ENCODE measurements around the gene MLIP.

The MLIP gene

DNA sequence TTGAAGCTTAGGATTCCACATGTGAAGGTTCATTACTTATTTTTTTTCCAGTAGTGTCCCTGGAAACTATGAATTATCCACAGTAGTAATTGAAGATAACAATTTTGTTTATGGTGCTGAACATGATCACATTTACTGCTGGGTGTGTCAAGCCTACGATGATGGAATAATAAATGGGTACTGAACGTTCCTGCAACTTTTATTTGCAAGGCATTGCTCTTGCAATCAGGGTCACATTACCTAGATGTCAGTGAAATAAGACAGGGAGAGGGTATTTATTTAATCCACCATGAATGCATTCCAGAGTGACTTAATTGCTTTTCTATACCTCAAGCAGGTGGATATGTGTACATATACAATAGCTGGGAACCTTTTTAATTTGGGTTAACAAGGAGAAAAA, 27.0 kb upstream of the MLIP start:
- TF ChIP-seq BHLHE40 (IDR thresholded peaks at IDR 0.05; ENCODE audit: borderline replicate concordance): no peak
- TF ChIP-seq, protein P1, sequence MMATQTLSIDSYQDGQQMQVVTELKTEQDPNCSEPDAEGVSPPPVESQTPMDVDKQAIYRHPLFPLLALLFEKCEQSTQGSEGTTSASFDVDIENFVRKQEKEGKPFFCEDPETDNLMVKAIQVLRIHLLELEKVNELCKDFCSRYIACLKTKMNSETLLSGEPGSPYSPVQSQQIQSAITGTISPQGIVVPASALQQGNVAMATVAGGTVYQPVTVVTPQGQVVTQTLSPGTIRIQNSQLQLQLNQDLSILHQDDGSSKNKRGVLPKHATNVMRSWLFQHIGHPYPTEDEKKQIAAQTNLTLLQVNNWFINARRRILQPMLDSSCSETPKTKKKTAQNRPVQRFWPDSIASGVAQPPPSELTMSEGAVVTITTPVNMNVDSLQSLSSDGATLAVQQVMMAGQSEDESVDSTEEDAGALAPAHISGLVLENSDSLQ (IDR thresholded peaks at IDR 0.05): peak; percentile 23; the same call in 1 of the 2 replicates
- CTCF ChIA-PET: no interaction called here
- POLR2A ChIA-PET: no interaction called here
- no peak for DNase-seq (ENCODE audit: extremely low spot score)

DNA sequence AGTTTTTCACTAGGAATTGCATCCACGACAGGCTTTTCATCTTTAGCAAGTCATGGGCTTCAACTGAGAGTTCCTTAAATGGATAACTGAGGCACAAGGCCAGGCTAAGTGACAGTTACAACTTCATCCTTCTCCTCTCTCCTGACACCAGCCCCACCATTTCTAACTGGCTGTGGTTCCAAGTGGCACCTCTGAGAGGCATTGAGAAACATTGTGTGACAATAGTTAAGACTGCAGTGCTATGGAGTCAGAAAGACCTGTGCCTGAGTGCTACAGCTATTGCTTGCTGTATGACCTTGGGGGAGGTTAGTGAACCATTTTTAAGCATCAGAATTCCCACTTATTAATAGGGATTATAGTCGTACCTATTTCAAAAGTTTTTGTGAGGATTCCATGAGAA, 26.2 kb upstream of the MLIP start:
- no peak for TF ChIP-seq BHLHE40 (IDR thresholded peaks at IDR 0.05; ENCODE audit: borderline replicate concordance)
- TF ChIP-seq FOXK2 (IDR thresholded peaks at IDR 0.05): no peak
- TF ChIP-seq ELF4 (IDR thresholded peaks at IDR 0.05): no peak
- no peak for TF ChIP-seq ARNT (IDR thresholded peaks at IDR 0.05)
- TF ChIP-seq CTBP1 (IDR thresholded peaks at IDR 0.05; ENCODE audit: borderline replicate concordance): no peak
- TF ChIP-seq NFRKB (IDR thresholded peaks at IDR 0.05): no peak
- TF ChIP-seq LEF1 (IDR thresholded peaks at IDR 0.05; ENCODE audit: borderline replicate concordance): no peak
- TF ChIP-seq FOXM1 (IDR thresholded peaks at IDR 0.05; ENCODE audit: borderline replicate concordance): no peak
- no peak for TF ChIP-seq SP1 (IDR thresholded peaks at IDR 0.05)
- no peak for TF ChIP-seq FOXA1 (IDR thresholded peaks at IDR 0.05)
- no peak for TF ChIP-seq SUZ12 (IDR thresholded peaks at IDR 0.05)
- TF ChIP-seq ZNF384 (IDR thresholded peaks at IDR 0.05): no peak
- TF ChIP-seq TARDBP (IDR thresholded peaks at IDR 0.05): no peak
- CTCF ChIA-PET: no interaction called here
- POLR2A ChIA-PET: no interaction called here
- no peak for DNase-seq (ENCODE audit: extremely low spot score)

DNA sequence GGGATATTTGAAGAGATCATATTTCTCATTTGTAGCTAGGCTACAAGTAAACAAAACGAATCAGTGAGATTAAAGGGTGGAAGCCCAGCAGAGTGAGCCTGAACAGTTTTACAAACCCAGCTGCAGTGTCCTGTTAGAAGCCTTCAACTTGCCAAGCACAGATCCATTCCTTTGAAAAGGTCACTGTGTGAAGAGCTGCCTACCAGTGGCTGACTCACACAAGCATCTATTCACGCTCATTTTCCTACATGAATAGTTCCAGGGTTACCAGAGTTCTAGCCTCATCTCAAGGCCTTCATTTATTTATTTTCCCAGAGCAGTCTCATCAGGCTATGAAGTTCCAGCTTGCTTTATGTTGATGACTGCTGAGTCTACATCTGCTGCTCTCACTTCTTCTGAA, 25.7 kb upstream of the MLIP start:
- DNase-seq (ENCODE audit: extremely low spot score): no peak
- CTCF ChIA-PET: no interaction called here
- POLR2A ChIA-PET: no interaction called here
- TF ChIP-seq ARNT (IDR thresholded peaks at IDR 0.05): no peak
- no peak for TF ChIP-seq HDGF (IDR thresholded peaks at IDR 0.05; ENCODE audit: borderline replicate concordance)
- no peak for TF ChIP-seq FOXA1 (IDR thresholded peaks at IDR 0.05)
- no peak for TF ChIP-seq ELF4 (IDR thresholded peaks at IDR 0.05)
- TF ChIP-seq LEF1 (IDR thresholded peaks at IDR 0.05; ENCODE audit: borderline replicate concordance): no peak
- no peak for TF ChIP-seq NFRKB (IDR thresholded peaks at IDR 0.05)
- no peak for TF ChIP-seq TARDBP (IDR thresholded peaks at IDR 0.05)
- TF ChIP-seq ZNF384 (IDR thresholded peaks at IDR 0.05): no peak
- no peak for TF ChIP-seq FOXM1 (IDR thresholded peaks at IDR 0.05; ENCODE audit: borderline replicate concordance)
- TF ChIP-seq CTBP1 (IDR thresholded peaks at IDR 0.05; ENCODE audit: borderline replicate concordance): no peak
- TF ChIP-seq SP1 (IDR thresholded peaks at IDR 0.05): no peak
- TF ChIP-seq FOXK2 (IDR thresholded peaks at IDR 0.05): no peak
- TF ChIP-seq, protein P1 (IDR thresholded peaks at IDR 0.05): no peak
- TF ChIP-seq L3MBTL2 (conservative IDR thresholded peaks at IDR 0.05): no peak
- no peak for TF ChIP-seq BHLHE40 (IDR thresholded peaks at IDR 0.05; ENCODE audit: borderline replicate concordance)
- TF ChIP-seq SUZ12 (IDR thresholded peaks at IDR 0.05): no peak

DNA sequence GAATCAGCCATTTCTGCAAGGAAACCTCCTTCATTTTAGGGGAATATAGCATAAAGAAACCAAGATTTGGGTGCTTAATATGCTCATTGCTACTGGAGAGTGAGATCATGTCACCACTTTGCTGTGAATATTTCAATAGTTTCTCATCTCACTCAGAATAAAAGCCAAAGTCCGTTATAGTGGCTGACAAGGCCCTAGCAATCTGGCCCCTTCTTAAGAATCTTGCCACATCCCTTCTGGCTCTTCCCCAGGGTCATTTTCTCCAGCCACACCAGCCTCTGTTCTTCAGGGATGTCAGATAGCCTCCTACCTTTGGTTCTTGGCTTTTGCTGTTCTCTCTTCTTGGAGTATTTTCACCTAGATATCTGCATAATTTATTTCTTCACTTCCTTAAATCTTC, 24.8 kb upstream of the MLIP start:
- no peak for DNase-seq (ENCODE audit: extremely low spot score)
- TF ChIP-seq, protein P1 (IDR thresholded peaks at IDR 0.05): no peak
- TF ChIP-seq ARNT (IDR thresholded peaks at IDR 0.05): no peak
- no peak for TF ChIP-seq LEF1 (IDR thresholded peaks at IDR 0.05; ENCODE audit: borderline replicate concordance)
- TF ChIP-seq ZNF384 (IDR thresholded peaks at IDR 0.05): no peak
- TF ChIP-seq BHLHE40 (IDR thresholded peaks at IDR 0.05; ENCODE audit: borderline replicate concordance): no peak
- TF ChIP-seq FOXK2 (IDR thresholded peaks at IDR 0.05): no peak
- TF ChIP-seq TARDBP (IDR thresholded peaks at IDR 0.05): no peak
- no peak for TF ChIP-seq SP1 (IDR thresholded peaks at IDR 0.05)
- no peak for TF ChIP-seq ELF4 (IDR thresholded peaks at IDR 0.05)
- no peak for TF ChIP-seq SUZ12 (IDR thresholded peaks at IDR 0.05)
- POLR2A ChIA-PET: no interaction called here
- CTCF ChIA-PET: no interaction called here

DNA sequence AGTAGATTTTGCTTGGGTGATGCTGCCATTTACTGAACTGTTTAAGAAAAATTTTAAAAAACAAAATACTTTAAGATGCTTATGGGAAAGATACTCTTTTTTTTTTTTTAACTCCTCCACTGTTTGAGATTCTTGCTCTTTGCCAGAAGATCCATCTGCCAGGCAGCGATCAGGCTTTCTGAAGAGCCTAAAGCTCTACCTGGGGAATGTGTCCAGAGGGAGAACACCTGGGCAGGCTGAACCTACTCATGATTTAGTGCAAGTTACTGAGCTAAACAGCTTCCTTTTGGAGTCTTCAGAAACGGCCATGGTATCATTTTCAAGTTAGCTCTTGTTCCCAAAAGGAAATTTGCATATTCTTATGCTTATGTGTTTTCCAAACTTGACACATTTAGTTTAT, 23.5 kb upstream of the MLIP start:
- POLR2A ChIA-PET: no interaction called here

DNA sequence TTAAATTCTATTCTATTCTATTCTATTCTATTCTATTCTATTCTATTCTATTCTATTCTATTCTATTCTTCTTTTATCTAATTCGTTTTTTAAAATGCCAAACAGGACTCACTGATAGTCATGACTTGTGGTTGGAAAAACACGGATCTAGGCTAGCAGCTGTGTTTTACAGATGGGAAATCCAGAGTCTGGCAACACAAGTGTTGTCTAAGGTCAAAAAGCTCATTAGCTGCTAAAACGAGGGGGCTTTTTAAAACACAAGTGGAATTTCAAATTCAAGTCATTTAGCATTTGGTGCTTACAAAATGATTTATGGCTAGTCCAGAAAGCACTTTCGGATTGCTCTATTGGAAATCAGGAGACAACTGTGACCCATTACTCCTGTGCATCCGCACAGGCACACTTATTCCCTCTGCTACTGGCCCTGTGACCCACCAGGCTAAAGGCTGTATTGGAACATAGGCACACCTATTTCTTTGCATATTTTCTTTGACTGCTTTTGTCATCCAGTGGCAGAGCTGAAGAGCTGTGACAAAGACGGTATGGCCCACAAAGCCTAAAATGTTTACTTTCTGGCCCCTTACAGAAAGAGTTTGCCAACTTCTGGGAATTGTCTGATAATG, 17.8 kb upstream of the MLIP start:
- ChIA-PET CTCF (no interaction called here), POLR2A (no interaction called here)
- TF ChIP-seq FOXK2 (IDR thresholded peaks at IDR 0.05) (no peak), FOXA1 (IDR thresholded peaks at IDR 0.05) (no peak), HDGF (IDR thresholded peaks at IDR 0.05; ENCODE audit: borderline replicate concordance) (no peak), ZNF384 (IDR thresholded peaks at IDR 0.05) (no peak), ARNT (IDR thresholded peaks at IDR 0.05) (no peak), SUZ12 (IDR thresholded peaks at IDR 0.05) (no peak), L3MBTL2 (conservative IDR thresholded peaks at IDR 0.05) (no peak), BHLHE40 (IDR thresholded peaks at IDR 0.05; ENCODE audit: borderline replicate concordance) (no peak), FOXM1 (IDR thresholded peaks at IDR 0.05; ENCODE audit: borderline replicate concordance) (no peak), NFRKB (IDR thresholded peaks at IDR 0.05) (no peak), TARDBP (IDR thresholded peaks at IDR 0.05) (no peak), CTBP1 (IDR thresholded peaks at IDR 0.05; ENCODE audit: borderline replicate concordance) (no peak), LEF1 (IDR thresholded peaks at IDR 0.05; ENCODE audit: borderline replicate concordance) (no peak)
- TF ChIP-seq, protein P1 (IDR thresholded peaks at IDR 0.05): no peak
- DNase-seq (ENCODE audit: extremely low spot score): no peak

More for the DNA sequence above, 23.5 kb upstream of the MLIP start:
- DNase-seq (ENCODE audit: extremely low spot score): no peak
- no peak for TF ChIP-seq ELF4 (IDR thresholded peaks at IDR 0.05)
- no peak for TF ChIP-seq HDGF (IDR thresholded peaks at IDR 0.05; ENCODE audit: borderline replicate concordance)
- TF ChIP-seq SUZ12 (IDR thresholded peaks at IDR 0.05): no peak
- TF ChIP-seq SP1 (IDR thresholded peaks at IDR 0.05): no peak
- TF ChIP-seq BHLHE40 (IDR thresholded peaks at IDR 0.05; ENCODE audit: borderline replicate concordance): no peak
- TF ChIP-seq, protein P1 (IDR thresholded peaks at IDR 0.05): no peak
- CTCF ChIA-PET: no interaction called here
